ENCODE data around the gene SMC2. TPM values are rescaled to one million over a fixed set of nuclear protein-coding genes. Genes with fewer than 3 reads are reported as not detected.

SMC2 gene
- total and polyA plus RNA-seq, 9 of the 15 experiments (the other 6 are each of a cell fraction or from before 2014, with no cell fraction given) = 18.0 to 54.0 (median 32.9) TPM

DNA sequence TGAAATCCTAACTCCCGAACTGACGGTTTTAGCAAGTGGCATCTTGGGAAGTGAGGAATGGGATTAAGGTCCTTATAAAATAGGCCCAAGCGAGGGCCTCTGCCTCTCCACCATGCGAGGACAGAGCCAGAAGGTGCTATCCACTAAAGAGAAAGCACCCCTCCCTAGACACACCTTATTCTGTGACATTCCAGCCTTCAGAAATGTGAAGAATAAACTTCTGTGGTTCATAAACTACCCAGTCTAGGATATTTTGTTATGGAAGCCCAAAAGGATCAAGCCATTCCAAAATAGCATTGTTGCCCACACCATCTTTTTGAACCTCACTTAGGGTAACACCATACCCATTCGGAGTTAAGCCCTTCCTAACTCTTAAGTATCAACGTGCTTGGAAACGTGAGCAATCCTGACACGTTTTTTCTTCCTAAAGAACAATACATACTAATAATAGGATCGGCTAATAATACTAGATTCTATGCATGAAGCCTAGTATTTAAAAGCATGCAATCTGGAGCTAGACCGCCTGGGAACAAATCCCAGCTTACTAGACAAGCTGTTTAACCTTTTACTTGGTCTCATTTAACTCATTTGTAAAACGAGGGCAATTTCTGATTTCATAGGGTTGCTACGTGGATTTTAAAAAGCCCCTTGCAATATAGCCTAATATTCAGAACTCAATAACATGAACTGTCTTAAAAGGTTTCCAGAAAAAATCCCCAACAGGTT lies 1.1 kb upstream of the SMC2 start (continued):
- peak; percentile 21 for TF ChIP-seq MGA (IDR thresholded peaks at IDR 0.05)
